HG02678 (cell line): ENCODE data around the gene SYNGR1.

Experiments used
- ATAC-seq: cut with Tn5 transposase; IDR thresholded peaks from one replicate; pipeline ENCODE4 v1.9.1; 2021; ENCODE audit warnings: mild to moderate bottlenecking, moderate library complexity; ENCODE audit not compliant: unreplicated experiment

The SYNGR1 gene

GRCh38 chr22:39368461-39368911, 18.7 kb downstream of the SYNGR1 start:
- no peak for ATAC-seq

DNA sequence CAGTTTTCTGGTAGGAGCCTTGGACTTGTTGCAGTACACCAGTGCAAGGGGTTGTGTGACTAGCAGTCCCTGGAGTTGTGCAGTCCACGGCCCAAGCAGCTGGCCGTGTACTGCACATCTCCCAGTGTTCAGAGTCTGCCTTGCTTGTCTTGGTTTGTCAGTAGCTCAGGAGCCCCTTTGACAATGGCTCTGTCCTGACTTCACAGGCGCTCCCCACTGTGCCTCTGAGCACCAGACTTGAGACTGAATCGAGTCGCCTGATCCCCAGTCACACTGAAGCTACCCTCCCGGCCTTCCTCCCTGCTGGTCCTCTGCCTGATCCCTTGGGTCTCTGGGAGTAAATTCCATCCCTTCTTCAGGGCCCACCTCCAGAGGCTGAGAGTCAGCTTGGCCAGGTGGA, 19.4 kb downstream of the SYNGR1 start:
- no peak for ATAC-seq

- ATAC-seq, result no peak
These were observed 19.8 kb downstream of the SYNGR1 start for GRCh38 chr22:39369586-39369985.

DNA sequence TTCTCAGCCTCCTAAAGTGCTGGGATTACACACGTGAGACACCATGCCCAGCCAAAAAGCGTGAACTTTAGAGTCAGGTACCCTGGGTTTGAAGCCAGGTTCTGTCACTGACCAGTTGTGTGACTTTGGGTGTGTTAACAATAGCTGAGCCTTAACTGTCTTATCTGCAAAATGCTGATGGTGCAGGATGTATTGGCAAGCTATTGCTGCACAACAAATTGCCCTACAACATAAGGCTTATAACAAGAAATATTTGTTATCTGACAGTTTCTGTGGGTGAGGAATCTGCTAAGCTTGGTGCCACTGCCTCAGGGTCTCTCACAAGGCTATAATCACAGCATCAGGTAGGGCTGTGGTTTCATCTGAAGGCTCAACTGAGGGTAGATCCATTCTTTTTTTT, 21.9 kb downstream of the SYNGR1 start:
- no peak for ATAC-seq

GRCh38 chr22:39374191-39374590, 24.4 kb downstream of the SYNGR1 start:
- no peak for ATAC-seq

DNA sequence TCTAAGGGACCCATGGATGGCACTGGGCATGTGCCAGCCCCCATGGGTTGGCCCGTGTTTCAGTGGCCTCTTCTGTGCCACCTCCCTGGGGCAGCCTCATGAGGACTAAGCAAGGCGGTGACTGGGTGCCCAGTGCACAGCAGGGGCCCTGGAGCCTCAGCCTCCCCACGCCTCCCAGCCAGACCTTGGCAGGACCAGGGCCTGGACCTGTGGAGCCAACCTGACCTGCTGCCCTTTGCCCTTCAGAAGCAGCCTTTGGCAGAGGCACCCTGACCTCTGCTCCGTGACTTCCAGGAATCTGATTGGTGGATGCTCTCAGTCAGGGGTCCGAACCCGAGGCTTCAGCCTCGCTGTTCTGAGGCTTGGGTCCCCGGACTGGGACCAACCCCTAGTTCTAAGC, 25.0 kb downstream of the SYNGR1 start:
- ATAC-seq, result no peak

DNA sequence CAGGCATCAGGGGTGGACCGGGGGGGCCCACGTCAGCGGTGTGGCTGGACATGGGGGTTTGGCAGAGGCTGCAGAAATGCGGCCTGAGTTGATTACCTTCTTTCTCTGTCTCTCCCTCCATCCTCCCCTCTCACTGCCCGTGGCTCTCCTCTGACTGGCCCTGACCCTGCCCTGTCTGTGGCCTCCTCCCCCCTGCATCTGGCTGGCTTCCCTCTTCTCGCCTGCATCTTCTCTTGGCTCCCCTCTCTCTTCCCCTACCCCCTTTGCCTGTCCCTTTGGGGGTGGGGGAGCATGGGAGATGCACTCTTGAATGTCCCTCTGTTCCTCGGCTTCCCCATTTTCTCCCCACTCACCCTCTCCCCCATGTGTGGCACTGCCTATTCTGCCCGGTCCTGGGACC, 25.9 kb downstream of the SYNGR1 start:
- no peak for ATAC-seq

- ATAC-seq, result no peak
These were observed 30.3 kb downstream of the SYNGR1 start for GRCh38 chr22:39379756-39380730.

DNA sequence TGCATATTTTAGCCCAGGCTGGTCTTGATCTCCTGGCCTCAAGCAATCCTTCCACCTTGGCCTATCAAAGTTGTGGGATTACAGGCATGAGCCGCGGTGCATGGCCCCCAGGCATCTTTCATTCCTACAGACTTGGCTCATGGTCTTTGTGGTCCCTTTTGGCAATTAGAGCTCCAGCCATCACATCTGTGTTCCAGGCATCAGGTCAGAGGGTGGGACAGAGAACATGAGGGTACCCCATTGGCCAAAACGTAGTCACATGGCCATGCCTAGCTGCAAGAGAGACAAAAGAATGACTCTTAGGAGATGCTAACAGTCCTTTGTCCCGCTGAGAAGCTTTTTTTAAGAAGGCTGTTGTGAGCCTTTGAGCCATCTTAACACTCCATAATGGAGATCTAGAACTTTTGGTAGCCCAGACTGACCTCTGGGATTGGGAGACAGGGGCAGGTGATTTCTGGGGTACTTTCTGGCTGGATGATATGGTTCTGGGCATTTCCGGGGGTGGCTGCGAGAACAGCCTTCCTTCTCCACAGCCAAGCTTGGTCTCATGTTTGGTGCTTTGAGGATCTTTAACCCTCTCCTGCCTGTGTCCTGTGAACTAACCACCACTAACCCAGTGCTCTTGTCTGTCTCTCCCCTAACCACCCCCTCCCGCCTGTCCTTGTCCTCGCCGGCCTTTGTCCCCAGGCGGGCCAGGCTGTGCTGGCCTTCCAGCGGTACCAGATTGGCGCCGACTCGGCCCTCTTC, 31.4 kb downstream of the SYNGR1 start:
- ATAC-seq, result no peak

DNA sequence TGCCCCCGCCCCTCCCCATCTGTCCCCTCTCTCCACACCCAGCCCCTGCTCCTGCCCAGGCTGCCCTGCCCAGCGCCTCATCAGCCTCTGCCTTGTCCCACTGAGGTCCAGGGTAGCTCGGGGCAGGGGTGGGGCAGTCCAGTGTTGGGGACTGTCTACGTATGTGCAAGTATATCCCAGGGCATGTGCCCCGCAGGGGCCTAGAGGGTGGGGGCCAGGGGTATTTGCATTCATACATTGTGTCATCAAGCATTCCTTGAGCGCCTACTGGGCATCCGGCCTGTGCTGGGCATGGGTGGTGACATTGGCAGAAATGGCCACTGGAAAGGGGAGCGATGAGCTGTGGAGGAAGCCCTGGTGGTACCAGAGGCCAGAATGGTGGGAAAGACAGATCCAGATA, 32.1 kb downstream of the SYNGR1 start:
- no peak for ATAC-seq

GRCh38 chr22:39382410-39382809, 32.6 kb downstream of the SYNGR1 start:
- ATAC-seq, result peak; percentile 62

DNA sequence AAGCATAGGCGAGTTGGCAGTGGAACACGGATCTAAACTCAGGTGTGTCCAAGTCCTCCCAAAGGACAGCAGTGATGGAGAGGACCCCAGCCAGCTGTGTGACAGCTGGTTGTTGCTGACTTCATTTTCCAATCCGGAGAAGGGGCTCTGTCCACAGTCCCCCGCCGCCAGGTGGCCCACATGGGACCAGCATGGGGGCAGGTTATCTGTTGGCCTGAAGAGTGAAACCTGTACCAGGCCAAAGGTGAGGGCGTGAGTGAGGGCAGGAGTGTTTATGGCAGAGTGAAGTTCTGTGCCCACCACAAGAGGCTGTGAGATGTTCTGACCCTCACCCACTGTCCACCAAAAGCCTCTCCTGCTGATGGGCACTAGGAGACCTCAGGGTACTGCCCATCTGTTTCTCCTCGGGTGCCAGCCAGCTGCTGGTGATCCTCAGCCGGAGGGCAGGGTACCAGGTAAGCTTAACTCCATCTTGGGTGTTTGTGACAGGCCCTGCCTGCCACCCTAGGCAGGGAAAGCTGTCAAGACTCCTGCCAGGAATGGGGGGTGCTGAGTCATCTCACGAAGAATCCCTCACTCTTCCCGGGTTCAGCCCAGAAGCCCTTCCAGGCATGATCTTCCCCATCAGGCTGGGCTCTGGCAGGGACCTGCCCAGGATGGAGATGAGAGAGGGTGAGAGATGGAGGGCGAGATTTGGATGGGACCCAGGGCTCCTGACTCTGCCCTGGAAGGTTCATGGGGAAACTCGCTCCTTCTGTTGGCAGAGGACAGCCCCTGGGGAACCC, 34.2 kb downstream of the SYNGR1 start:
- ATAC-seq, result no peak

DNA sequence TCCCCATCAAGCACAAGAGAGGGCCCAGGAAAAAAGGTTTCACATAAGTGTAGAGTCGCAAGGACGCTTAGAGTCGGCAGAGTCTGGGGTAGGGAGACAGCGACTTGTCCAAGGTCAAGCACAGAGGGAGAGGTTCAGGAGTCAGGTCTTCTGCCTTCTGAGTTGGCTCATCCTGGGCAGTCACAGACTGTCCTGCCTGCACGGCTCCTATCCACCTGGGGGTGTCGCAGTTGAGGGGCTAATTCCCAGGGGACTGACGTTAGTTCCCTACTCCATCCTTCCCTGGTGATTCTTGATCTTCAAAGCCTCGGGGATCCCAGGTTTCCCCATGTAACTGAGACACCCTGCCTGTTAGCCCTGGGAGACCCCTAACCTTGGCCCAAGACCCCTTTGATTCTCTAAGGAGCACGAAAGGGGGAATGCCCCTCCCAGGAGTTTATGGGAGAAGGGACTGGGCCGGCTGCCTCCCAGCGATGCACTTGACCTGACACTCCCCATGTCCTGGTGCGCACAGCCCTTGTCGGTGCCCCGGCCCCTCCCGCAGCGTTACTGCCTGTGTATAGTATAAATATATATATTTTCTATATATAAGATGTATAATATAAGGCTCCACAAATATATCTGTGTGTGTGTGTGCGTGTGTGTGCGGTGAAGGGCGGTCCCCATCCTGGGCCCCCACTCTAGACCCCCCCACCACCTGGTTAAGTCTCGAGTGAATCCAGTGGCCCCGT, 35.1 kb downstream of the SYNGR1 start:
- ATAC-seq, result no peak

GRCh38 chr22:39388261-39389011, 38.6 kb downstream of the SYNGR1 start:
- ATAC-seq, result peak; percentile 70

- ATAC-seq, result no peak
These were observed 39.6 kb downstream of the SYNGR1 start for GRCh38 chr22:39389420-39389819.

- no peak for ATAC-seq
These were observed 42.7 kb downstream of the SYNGR1 start for GRCh38 chr22:39392341-39392948.

GRCh38 chr22:39395936-39396796, 46.4 kb downstream of the SYNGR1 start:
- ATAC-seq, result no peak

GRCh38 chr22:39396797-39397195, 47.0 kb downstream of the SYNGR1 start:
- no peak for ATAC-seq

- no peak for ATAC-seq
These were observed 51.5 kb downstream of the SYNGR1 start for GRCh38 chr22:39401301-39401631.
